Activated naive CD4-positive, alpha-beta T cell (primary cell): ENCODE results near the gene TUBB2B.

ENCODE experiments used
- DNase-seq, 4 experiments: peaks; one replicate each; lab custom pipeline; 2025; lab: John Stamatoyannopoulos, UW

The TUBB2B gene

DNA sequence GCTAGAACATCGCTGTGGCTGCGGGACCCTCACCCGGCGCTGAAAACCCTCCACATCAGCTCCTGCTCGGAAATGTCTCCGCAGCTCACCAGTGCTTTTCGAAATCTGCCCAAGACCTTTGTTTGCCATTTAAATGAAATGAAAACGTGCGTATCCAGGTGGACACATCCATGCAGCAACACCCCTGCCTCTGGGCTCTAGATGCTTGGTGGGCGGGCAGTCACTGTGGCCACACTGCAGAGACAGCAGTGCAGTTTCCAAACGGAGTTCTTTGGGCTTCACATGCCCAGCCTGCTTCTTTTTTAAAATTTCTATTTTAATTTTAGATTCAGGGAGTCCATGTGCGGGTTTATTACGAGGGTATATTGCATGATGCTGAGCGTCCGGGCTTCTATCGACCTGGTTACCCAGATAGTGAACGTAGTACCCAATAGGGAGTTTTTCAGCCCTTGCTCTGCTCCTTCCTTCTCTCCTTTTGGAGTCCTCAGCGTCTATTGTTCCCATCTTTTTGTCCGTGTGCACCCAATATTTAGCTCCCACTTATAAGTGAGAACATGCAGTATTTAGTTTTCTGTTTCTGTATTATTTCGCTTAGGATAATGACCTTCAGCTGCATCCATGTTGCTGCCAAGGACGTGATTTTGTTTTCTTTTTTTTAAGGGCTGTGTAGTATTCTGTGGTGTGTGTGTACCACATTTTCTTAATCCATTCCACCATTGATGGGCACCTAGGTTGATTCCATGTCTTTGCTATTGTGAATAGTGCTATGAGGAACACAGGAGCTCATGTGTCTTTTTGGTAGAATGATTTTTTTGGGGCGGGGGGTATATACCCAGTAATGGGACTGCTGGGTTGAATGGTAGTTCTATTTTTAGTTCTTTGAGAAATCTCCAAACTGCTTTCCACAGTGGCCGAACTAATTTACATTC, 4.8 kb upstream of the TUBB2B start:
- no peak for DNase-seq

- no peak for DNase-seq
Observed at GRCh38 chr6:3231247-3232016, 4.0 kb upstream of the TUBB2B start.

- no peak for DNase-seq
Observed at GRCh38 chr6:3230900-3231246, 3.4 kb upstream of the TUBB2B start.

GRCh38 chr6:3230256-3230882, 2.9 kb upstream of the TUBB2B start:
- no peak for DNase-seq

GRCh38 chr6:3229566-3230178, 2.2 kb upstream of the TUBB2B start:
- no peak for DNase-seq

GRCh38 chr6:3228771-3229565, 1.5 kb upstream of the TUBB2B start:
- DNase-seq: peak in 1 of 4 experiments; percentile 13

DNA sequence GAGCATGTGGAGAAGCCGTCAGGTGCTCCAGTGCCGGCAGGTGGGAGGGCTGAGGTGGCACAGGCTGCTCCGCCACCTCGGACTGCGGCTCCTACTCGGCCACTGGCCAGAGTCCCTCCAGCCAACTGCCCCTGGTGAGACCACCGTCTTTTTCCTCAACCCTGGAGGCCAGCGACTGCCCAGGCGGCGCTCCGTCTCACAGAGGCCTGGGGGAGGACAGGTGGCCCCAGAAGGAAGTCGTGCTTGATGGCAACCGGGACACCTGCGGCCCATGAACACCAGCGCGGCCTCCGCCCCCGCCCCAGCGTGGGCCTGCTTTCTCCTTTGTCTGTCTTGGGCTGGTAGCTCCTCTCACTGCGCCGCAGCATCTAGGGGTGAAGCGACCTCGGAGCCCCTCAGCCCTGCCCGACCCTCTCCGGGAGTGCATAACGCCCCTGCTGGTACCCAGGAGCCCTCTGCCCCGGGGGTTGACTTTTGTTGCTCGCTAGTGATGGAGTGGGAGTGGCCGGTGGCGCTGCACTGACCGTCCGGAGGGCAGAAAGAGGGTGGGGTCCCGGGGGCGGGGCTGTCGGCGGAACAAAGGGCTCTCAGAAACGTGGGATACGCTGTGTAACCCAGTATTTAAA, 706 bp upstream of the TUBB2B start:
- DNase-seq: no peak

- DNase-seq: no peak
Observed at GRCh38 chr6:3226481-3227362, 731 bp downstream of the TUBB2B start.

DNA sequence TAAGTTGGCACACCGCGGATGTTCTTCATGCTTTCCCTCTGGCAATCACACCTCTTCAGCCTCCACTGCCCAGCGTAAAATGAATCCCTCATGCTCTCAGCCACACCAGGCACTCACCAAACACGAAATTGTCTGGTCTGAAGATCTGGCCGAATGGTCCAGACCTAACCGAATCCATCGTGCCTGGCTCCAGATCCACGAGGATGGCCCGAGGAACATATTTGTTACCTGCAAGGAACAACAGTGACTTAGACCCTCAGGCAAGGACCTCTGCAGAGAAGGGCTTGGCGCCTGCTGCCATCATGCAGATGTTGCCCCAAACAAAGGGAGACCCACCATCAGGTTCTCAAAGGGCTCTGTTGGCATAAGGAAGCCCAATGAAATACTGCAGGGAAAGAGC, 1.4 kb downstream of the TUBB2B start:
- DNase-seq: no peak

- no peak for DNase-seq
Observed at GRCh38 chr6:3222506-3223038, 4.9 kb downstream of the TUBB2B start.

GRCh38 chr6:3221578-3221977, 5.9 kb downstream of the TUBB2B start:
- DNase-seq: no peak

DNA sequence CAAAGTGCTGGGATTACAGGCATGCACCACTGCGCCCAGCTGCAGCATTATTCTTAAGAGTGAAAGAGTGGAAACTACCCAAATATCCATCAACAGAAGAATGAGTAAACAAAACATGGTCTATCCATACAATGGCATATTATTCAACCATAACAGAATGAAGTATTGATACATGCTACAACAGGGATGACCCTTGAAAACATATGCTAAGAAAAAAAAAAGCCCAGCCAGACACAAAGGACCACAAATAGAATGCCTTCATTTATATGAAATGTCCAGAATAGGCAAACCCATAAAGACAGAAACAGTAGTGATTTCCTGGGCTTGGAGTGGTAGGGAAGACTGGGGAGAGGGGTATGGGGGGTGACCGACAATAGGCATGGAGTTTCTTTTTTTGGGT, 7.1 kb downstream of the TUBB2B start:
- DNase-seq: no peak

- no peak for DNase-seq
Observed at GRCh38 chr6:3218266-3218665, 9.2 kb downstream of the TUBB2B start.

DNA sequence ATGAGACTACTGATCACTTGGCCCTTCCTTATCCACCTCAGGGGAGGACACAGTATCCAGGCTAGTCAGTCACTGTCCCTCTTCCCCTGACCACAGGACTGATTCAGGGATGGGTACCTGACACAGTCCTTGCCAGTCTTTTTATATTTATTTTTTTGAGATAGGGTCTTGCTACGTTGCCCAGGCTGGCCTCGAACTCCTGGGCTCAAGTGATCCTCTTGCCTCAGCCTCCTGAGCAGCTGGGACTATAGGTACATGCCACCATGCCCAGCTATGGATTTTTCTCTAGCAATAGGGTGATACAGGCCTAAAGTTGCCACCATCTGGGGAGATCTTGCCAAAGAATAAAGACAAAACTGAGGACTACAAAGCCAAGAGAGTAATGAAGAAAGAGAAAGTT, 10.2 kb downstream of the TUBB2B start:
- no peak for DNase-seq

- no peak for DNase-seq
Observed at GRCh38 chr6:3214898-3215297, 12.6 kb downstream of the TUBB2B start.

DNA sequence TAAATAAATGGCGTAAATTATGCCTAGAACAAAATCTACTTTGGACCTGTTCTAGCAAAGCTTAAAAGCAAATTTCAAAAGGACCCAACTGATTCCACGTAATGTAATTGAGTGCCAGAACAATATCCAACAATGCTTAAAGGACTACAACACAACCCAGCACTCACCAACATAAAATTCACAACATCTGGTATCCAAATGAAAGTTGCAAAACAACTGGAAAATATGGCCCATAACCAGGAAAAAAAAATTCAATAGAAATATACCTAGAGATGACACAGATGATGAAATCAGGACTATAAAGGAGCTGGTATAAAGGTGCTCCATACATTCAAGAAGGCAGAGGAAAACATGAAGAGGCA, 14.1 kb downstream of the TUBB2B start:
- no peak for DNase-seq

GRCh38 chr6:3212261-3212660, 15.2 kb downstream of the TUBB2B start:
- DNase-seq: no peak

DNA sequence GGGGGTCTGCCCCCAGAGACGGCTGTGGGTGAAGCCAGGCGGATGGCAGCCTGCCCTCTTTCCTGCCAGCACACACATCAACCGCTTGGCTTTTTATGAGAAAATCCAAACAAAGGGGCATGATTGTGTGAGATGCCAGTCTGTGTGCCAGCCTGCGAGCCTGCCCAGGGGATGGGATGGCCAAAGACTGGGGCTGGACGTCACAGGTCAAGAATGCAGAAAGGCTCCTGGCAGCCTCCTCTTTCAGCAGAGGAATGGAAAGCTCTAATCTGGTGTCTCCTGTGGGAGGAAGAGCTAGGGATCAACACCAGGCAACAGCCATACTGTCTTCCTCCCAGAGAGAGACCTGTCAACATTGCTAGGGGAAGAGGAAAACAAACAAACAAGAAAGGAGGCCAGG, 15.8 kb downstream of the TUBB2B start:
- DNase-seq: no peak

DNA sequence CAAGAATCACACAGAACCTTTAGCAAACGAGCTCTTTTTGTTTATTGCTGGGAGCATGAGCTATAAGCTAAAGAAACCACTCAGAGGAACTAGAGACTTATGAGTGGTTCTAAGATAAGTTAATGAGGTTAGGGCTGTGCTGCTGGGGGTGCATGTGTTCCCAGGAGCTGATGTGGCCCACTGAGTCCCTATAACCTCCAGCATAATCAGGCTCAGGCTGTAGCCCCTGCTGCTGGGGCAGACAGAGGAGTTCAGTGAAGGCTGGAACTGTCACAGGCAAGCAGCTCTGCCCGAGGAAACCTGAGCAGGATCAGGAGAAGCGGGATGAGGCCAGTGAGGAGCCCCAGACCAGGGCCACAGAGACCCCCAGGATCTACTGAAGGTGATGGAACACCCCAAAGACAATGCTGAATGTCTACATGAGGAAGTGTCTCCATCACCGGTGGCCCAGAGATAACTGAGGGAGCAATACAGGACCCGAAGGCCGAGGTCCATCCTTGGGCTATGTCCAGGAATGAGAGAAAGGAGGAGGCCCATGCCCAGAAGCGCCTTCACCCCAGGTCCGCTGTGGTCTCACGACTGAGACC, 17.3 kb downstream of the TUBB2B start:
- no peak for DNase-seq
